IMR-90 (cell line): Measurements from ENCODE around the gene PTN. TPM values are rescaled to one million over a fixed set of nuclear protein-coding genes. Genes with fewer than 3 reads are reported as not detected.
"Not testable (repeated sequence)": the region's sequence is repeated elsewhere in the genome, so short reads cannot be mapped to it uniquely, and the experiment has no call there.

Experiments used
- ATAC-seq: fragments of 200-7000 bp; cut with Tn5 transposase; 2 replicates; pipeline ENCODE4 v1.9.1; 2020; ENCODE audit warnings: low read depth, mild to moderate bottlenecking, moderate library complexity
- BruUV-seq: library from RNA; stranded (reverse); fragments of 400-500 nt; replicated peaks from 2 replicates; lab custom pipeline; 2021; lab: Mats Ljungman, UMichigan
- CTCF ChIA-PET: fragments of 300-600 bp; formaldehyde crosslinking; extraction: SDS; loops from one replicate; lab custom pipeline; 2021; ENCODE audit warnings: antibody characterized with exemption; lab: Yijun Ruan, JAX
- POLR2A ChIA-PET: fragments of 300-600 bp; sonication (Branson Sonifier 250); formaldehyde crosslinking; loops from one replicate; lab custom pipeline; 2022; ENCODE audit warnings: antibody characterized with exemption; ENCODE audit not compliant: unreplicated experiment; lab: Charles Lee
- DNase-seq: peaks from one replicate; pipeline ENCODE4 v3.0.0; 2013
- H2AFZ ChIP-seq: replicated peaks from 2 replicates; pipeline ENCODE3; 2013; ENCODE audit warnings: low read length, mild to moderate bottlenecking; ENCODE audit not compliant: poor library complexity
- H2AK5ac ChIP-seq: 2 replicates; pipeline ENCODE4 v1.6.1; 2013; ENCODE audit warnings: low read depth, low read length, inconsistent platforms
- H2AK9ac ChIP-seq: replicated peaks from 2 replicates; pipeline ENCODE3; 2013; ENCODE audit warnings: mild to moderate bottlenecking, low read depth, low read length, moderate library complexity; ENCODE audit not compliant: poor library complexity
- H2BK120ac ChIP-seq: 2 replicates; pipeline ENCODE4 v1.6.1; 2013; ENCODE audit warnings: low read depth, low read length, inconsistent platforms
- H2BK15ac ChIP-seq: 3 replicates; pipeline ENCODE4 v1.6.1; 2013; ENCODE audit warnings: low read depth, low read length, inconsistent platforms
- H2BK20ac ChIP-seq: 2 replicates; pipeline ENCODE4 v1.6.1; 2013; ENCODE audit warnings: low read depth, mild to moderate bottlenecking, inconsistent platforms, low read length, moderate library complexity
- H2BK5ac ChIP-seq: 2 replicates; pipeline ENCODE4 v1.6.1; 2013; ENCODE audit warnings: mild to moderate bottlenecking, low read depth, low read length, inconsistent platforms; ENCODE audit not compliant: poor library complexity, severe bottlenecking
- H3K14ac ChIP-seq: replicated peaks from 2 replicates; pipeline ENCODE4 v1.6.1; 2013; ENCODE audit warnings: low read depth, low read length, inconsistent platforms
- H3K18ac ChIP-seq: 2 replicates; pipeline ENCODE4 v1.6.1; 2013; ENCODE audit warnings: low read depth, low read length, control low read depth
- H3K23ac ChIP-seq: 2 replicates; pipeline ENCODE4 v1.6.1; 2013; ENCODE audit warnings: low read depth, low read length, inconsistent platforms
- H3K27ac ChIP-seq: 2 replicates; pipeline ENCODE4 v1.5.1; 2013; ENCODE audit warnings: mild to moderate bottlenecking, control low read depth, low read length; ENCODE audit not compliant: insufficient read depth
- H3K27me3 ChIP-seq: 2 replicates; pipeline ENCODE4 v1.6.1; 2013; ENCODE audit warnings: low read length; ENCODE audit not compliant: control insufficient read depth, insufficient read depth
- H3K36me3 ChIP-seq: 2 replicates; pipeline ENCODE4 v1.6.1; 2013; ENCODE audit warnings: low read length, mixed read lengths; ENCODE audit not compliant: control insufficient read depth, insufficient read depth
- H3K4ac ChIP-seq: 2 replicates; pipeline ENCODE4 v1.6.1; 2013; ENCODE audit warnings: low read depth, low read length, inconsistent platforms
- H3K4me1 ChIP-seq: 2 replicates; pipeline ENCODE4 v1.6.1; 2013; ENCODE audit warnings: low read length, mixed read lengths; ENCODE audit not compliant: control insufficient read depth, insufficient read depth
- H3K4me2 ChIP-seq: 2 replicates; pipeline ENCODE4 v1.6.1; 2013; ENCODE audit warnings: low read depth, mild to moderate bottlenecking, control low read depth, low read length, moderate library complexity
- H3K4me3 ChIP-seq: 2 replicates; pipeline ENCODE4 v1.5.1; 2013; ENCODE audit warnings: low read depth, mild to moderate bottlenecking, control low read depth, low read length, moderate library complexity; ENCODE audit not compliant: insufficient read depth
- H3K56ac ChIP-seq: 2 replicates; pipeline ENCODE4 v1.6.1; 2013; ENCODE audit warnings: low read length, inconsistent platforms; ENCODE audit not compliant: insufficient read depth; ENCODE audit errors: extremely low read depth
- H3K79me1 ChIP-seq, 2 experiments: 2 replicates each; pipeline ENCODE4 v1.6.1; 2013; ENCODE audit warnings: low read length in 2 of 2, inconsistent platforms in 1 of 2, low read depth in 1 of 2
- H3K9ac ChIP-seq: 2 replicates; pipeline ENCODE4 v1.6.1; 2013; ENCODE audit warnings: low read depth, low read length, control low read depth
- H3K9me1 ChIP-seq: 2 replicates; pipeline ENCODE4 v1.6.1; 2013; ENCODE audit warnings: low read length, inconsistent platforms; ENCODE audit not compliant: insufficient read depth
- H3K9me3 ChIP-seq: 2 replicates; pipeline ENCODE4 v1.6.1; 2013; ENCODE audit warnings: low read length; ENCODE audit not compliant: control insufficient read depth, insufficient read depth
- H4K20me1 ChIP-seq: 2 replicates; pipeline ENCODE4 v1.6.1; 2013; ENCODE audit warnings: low read length, inconsistent platforms; ENCODE audit not compliant: insufficient read depth
- H4K5ac ChIP-seq: 2 replicates; pipeline ENCODE4 v1.6.1; 2013; ENCODE audit warnings: mild to moderate bottlenecking, low read depth, low read length, control low read depth
- H4K8ac ChIP-seq, 2 experiments: 2 replicates each; pipeline ENCODE4 v1.6.1; 2013; ENCODE audit warnings: low read depth in 2 of 2, low read length in 2 of 2, control low read depth in 1 of 2, inconsistent platforms in 1 of 2
- H4K91ac ChIP-seq: 2 replicates; pipeline ENCODE4 v1.6.1; 2013; ENCODE audit warnings: low read depth, low read length, inconsistent platforms; ENCODE audit not compliant: insufficient read depth
- CHD1 ChIP-seq: IDR thresholded peaks from 2 replicates; pipeline ENCODE4 v1.6.1; 2012; ENCODE audit warnings: low read depth, low read length, improper control_type of control experiment
- NFE2L2 ChIP-seq: fragments of 150-350 bp; IDR thresholded peaks from 2 replicates; pipeline ENCODE4 v1.6.1; 2016; ENCODE audit warnings: low read depth, mild to moderate bottlenecking, low read length
- WGBS, 2 experiments: methylation state at CpG; one replicate each; pipeline versions ENCODE4 v1.1.5 to v1.1.7; 2013; ENCODE audit warnings: missing lambda C conversion rate in 2 of 2; ENCODE audit not compliant: insufficient read length in 1 of 2; ENCODE audit errors: extremely low coverage in 2 of 2; 5-methylcytosine and 5-hydroxymethylcytosine counted together
- dilution Hi-C: fragments of 300-500 bp; cut with HindIII; formaldehyde crosslinking; loops from one replicate; pipeline ENCODE4 v1.14.3; 2018; ENCODE audit warnings: low sequenced_read_pairs; ENCODE audit not compliant: unreplicated experiment
- in situ Hi-C: fragments of 300-500 bp; cut with MboI; formaldehyde crosslinking; loops from 3 replicates; pipeline ENCODE4 v1.14.3; 2019; ENCODE audit warnings: low sequenced_read_pairs, inconsistent platforms, mixed read lengths
- intact Hi-C: fragments of 100-400 bp; cut with micrococcal nuclease; formaldehyde crosslinking; loops from 2 replicates; pipeline ENCODE4 v1.10.0; 2022
- polyA plus RNA-seq, 3 experiments: library from polyadenylated mRNA; depleted of rRNA; stranded (reverse); fragments of >200 nt; gene quantifications; 2 replicates each; pipeline ENCODE4 v1.2.3, GENCODE V29; 2012; ENCODE audit warnings: low replicate concordance in 1 of 3
- total RNA-seq: library from RNA; depleted of rRNA; stranded (reverse); fragments of >200 nt; gene quantifications from 2 replicates; pipeline ENCODE4 v1.2.3, GENCODE V29; 2012
- TF ChIP-seq, protein P1 (sequence below): conservative IDR thresholded peaks from 2 replicates; pipeline ENCODE4 v1.5.1; 2012; ENCODE audit warnings: mild to moderate bottlenecking, low read depth, low read length, improper control_type of control experiment

Gene PTN
- total and polyA plus RNA-seq, 2 of the 4 experiments (the other 2 are of a cell fraction), result 61.7 to 186 TPM

DNA sequence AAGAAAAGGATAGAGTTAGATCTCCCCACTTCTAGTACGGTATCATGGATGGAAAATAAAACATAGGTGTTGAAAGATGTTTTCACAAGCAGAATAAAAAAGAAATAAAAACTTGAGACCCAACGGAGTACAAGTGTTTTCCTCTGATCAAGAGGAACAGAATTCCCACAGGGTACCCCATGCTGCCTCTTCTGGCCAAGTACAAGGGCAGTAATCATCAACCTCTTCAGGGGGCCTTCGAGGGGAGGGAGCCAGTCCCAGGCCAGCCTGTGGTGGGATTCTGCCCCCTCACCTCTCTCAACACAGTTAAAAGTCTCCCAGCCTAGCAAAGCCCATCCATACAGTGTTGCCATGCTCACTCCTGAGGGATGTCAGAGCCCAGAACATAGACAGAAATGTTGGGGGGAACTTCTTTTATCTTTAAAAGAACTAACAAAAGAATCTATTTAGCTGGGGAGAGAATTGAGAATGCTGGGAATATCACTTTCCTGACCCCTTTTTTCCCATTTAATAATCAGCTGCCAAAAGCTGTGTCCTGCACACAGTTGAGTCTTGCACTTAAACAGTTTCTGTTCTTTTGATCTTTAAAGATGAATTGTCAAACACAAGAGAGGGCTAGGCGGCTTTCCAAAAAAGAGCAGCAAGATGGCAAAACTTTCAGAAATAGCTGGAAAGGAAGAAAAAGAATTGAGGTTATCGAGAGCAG is 101.7 kb downstream of the PTN start:
- Histone ChIP-seq H4K8ac (no peak overlapping the region; a peak in 1 of 4 replicates), H3K9me1 (no peaks in the 10 kb centered on the region; the same call in 1 of the 2 replicates), H2AFZ (no peak overlapping the region), H2BK120ac (no peak overlapping the region), H3K79me1 (no peaks in the 10 kb centered on the region), H3K27ac (no peak overlapping the region), H2AK9ac (no peak overlapping the region), H2BK15ac (no peak overlapping the region), H3K27me3 (no peaks in the 10 kb centered on the region), H4K20me1 (no peaks in the 10 kb centered on the region), H3K4ac (no peak overlapping the region), H3K36me3 (peaks cover 4% of the 10 kb centered on the region; the same call in 1 of the 2 replicates), H2BK20ac (no peak overlapping the region), H2BK5ac (no peak overlapping the region), H3K9ac (no peak overlapping the region), H3K14ac (no peak overlapping the region), H3K4me1 (no peaks in the 10 kb centered on the region), H3K9me3 (no peaks in the 10 kb centered on the region), H3K4me2 (no peak overlapping the region), H3K56ac (no peak overlapping the region), H3K23ac (0 out of 2 replicates have a peak overlapping the region, but pooled peaks have one; percentile 24), H3K4me3 (no peak overlapping the region), H2AK5ac (no peak overlapping the region), H4K5ac (no peak overlapping the region), H4K91ac (no peak overlapping the region), H3K18ac (no peak overlapping the region)
- CTCF ChIA-PET, result no interaction called here
- in situ Hi-C loops (no loop called here), dilution Hi-C loops (no loop called here), intact Hi-C loops (no loop called here)
- no peak for ATAC-seq
- 40% methylated on average over 1 of the region's 5 CpGs; no CpG with 5 or more reads in 1 of the 2 experiments for WGBS, 2 experiments
- BruUV-seq, result no TSS peak
- no peak for DNase-seq
- POLR2A ChIA-PET, result no interaction called here
- TF ChIP-seq NFE2L2 (no peak), CHD1 (no peak)
- TF ChIP-seq, protein P1, sequence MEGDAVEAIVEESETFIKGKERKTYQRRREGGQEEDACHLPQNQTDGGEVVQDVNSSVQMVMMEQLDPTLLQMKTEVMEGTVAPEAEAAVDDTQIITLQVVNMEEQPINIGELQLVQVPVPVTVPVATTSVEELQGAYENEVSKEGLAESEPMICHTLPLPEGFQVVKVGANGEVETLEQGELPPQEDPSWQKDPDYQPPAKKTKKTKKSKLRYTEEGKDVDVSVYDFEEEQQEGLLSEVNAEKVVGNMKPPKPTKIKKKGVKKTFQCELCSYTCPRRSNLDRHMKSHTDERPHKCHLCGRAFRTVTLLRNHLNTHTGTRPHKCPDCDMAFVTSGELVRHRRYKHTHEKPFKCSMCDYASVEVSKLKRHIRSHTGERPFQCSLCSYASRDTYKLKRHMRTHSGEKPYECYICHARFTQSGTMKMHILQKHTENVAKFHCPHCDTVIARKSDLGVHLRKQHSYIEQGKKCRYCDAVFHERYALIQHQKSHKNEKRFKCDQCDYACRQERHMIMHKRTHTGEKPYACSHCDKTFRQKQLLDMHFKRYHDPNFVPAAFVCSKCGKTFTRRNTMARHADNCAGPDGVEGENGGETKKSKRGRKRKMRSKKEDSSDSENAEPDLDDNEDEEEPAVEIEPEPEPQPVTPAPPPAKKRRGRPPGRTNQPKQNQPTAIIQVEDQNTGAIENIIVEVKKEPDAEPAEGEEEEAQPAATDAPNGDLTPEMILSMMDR, result no peak

DNA sequence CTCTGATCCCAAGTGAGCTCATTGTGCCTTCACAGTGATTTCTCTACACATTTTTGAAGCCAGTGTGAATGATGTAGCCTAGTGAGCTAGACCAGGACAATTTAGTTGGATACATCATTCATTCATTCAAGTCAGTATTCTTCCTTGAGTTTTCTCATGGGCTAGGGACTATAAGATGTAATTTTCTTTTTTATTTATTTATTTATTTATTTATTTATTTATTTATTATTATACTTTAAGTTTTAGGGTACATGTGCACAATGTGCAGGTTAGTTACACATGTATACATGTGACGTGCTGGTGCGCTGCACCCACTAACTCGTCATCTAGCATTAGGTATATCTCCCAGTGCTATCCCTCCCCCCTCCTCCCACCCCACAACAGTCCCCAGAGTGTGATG is 104.3 kb downstream of the PTN start:
- H3K4me3 ChIP-seq, H3K9me1 ChIP-seq, H2BK15ac ChIP-seq, H3K56ac ChIP-seq, H4K5ac ChIP-seq, H3K23ac ChIP-seq, H3K4me1 ChIP-seq, H3K4ac ChIP-seq, H2AK5ac ChIP-seq, intact Hi-C loops, H3K9me3 ChIP-seq, DNase-seq, H3K27me3 ChIP-seq, H3K79me1 ChIP-seq, H2AK9ac ChIP-seq, H2AFZ ChIP-seq, H3K27ac ChIP-seq, H3K14ac ChIP-seq, POLR2A ChIA-PET, ATAC-seq, H3K4me2 ChIP-seq, H4K8ac ChIP-seq, H4K91ac ChIP-seq, H3K18ac ChIP-seq, H2BK5ac ChIP-seq, BruUV-seq, H2BK20ac ChIP-seq, H3K9ac ChIP-seq, H2BK120ac ChIP-seq, in situ Hi-C loops, H3K36me3 ChIP-seq, dilution Hi-C loops, H4K20me1 ChIP-seq: not testable (repeated sequence)
- no CpG with 5 or more reads among the region's 3 CpGs for WGBS, 2 experiments
- CTCF ChIA-PET, result interaction anchor here (1.0 kb wide), 1 partner anchor 15 kb away, joined by 3 read pairs; no protein-coding TSS in a partner anchor
